Renal cortex interstitium (tissue), 11 donors: ENCODE results near the gene TMEM89. TPM values are rescaled to one million over a fixed set of nuclear protein-coding genes. Genes with fewer than 3 reads are reported as not detected.

Source experiments
- DNase-seq, 11 donors: peaks; one replicate each; pipeline ENCODE4 v3.0.0-alpha.2; 2013; ENCODE audit warnings: low read depth in 9 of 11, low spot score in 4 of 11; ENCODE audit errors: extremely low read depth in 1 of 11
- polyA plus RNA-seq, 3 donors: library from polyadenylated mRNA; unstranded; fragments of 120-200 nt; gene quantifications; one replicate each; pipeline ENCODE4 v1.2.1, GENCODE V29; 2013; ENCODE audit not compliant: insufficient read length in 3 of 3

Gene TMEM89
- polyA plus RNA-seq, 3 donors, result 0.30 TPM; not detected in 2

GRCh38 chr3:48647714-48648113 is 26.1 kb upstream of the TMEM89 start:
- DNase-seq, result no peak

GRCh38 chr3:48644898-48645760 is 23.6 kb upstream of the TMEM89 start:
- DNase-seq, result no peak

- no peak for DNase-seq
Observed at GRCh38 chr3:48642605-48643004, 21.0 kb upstream of the TMEM89 start.

GRCh38 chr3:48641396-48641795 is 19.8 kb upstream of the TMEM89 start:
- DNase-seq, result no peak

- no peak for DNase-seq
Observed at GRCh38 chr3:48639944-48640606, 18.5 kb upstream of the TMEM89 start.

- DNase-seq, result no peak
Observed at GRCh38 chr3:48637305-48637704, 15.7 kb upstream of the TMEM89 start.

GRCh38 chr3:48636149-48636655 is 14.6 kb upstream of the TMEM89 start:
- no peak for DNase-seq

- DNase-seq, result peak; percentile 83 to 97 (median 94)
Observed at GRCh38 chr3:48635222-48636021, 13.9 kb upstream of the TMEM89 start, which contains the start of gene SLC26A6. SLC26A6 (minus strand) TSS chr3:48635461; CDS start chr3:48635393, 68 bp downstream.

- DNase-seq, result no peak
Observed at GRCh38 chr3:48634661-48635221, 13.2 kb upstream of the TMEM89 start.

- no peak for DNase-seq
Observed at GRCh38 chr3:48633743-48634142, 12.2 kb upstream of the TMEM89 start.

GRCh38 chr3:48633256-48633655 is 11.7 kb upstream of the TMEM89 start:
- DNase-seq, result no peak

- DNase-seq, result no peak
Observed at GRCh38 chr3:48631516-48632448, 10.2 kb upstream of the TMEM89 start.

GRCh38 chr3:48630833-48631232 is 9.3 kb upstream of the TMEM89 start:
- no peak for DNase-seq

- DNase-seq, result no peak
Observed at GRCh38 chr3:48630407-48630806, 8.8 kb upstream of the TMEM89 start.

GRCh38 chr3:48629894-48630293 is 8.3 kb upstream of the TMEM89 start:
- DNase-seq, result no peak

- DNase-seq, result no peak
Observed at GRCh38 chr3:48628277-48629017, 6.9 kb upstream of the TMEM89 start.

- DNase-seq, result no peak
Observed at GRCh38 chr3:48625600-48625999, 4.0 kb upstream of the TMEM89 start.
